Astrocyte (in vitro differentiated cells and primary cell): ENCODE measurements around the gene BARX2. TPM values are rescaled to one million over a fixed set of nuclear protein-coding genes. Genes with fewer than 3 reads are reported as not detected.

ENCODE experiments used
- DNase-seq: peaks from one replicate; pipeline ENCODE4 v3.0.0-alpha.2; 2010; ENCODE audit warnings: low read depth
- FAIRE-seq: peaks from 2 replicates; lab custom pipeline; 2011; peaks lifted over from hg19 to GRCh38; lab: Jason Lieb, UNC
- H2AFZ ChIP-seq: 2 replicates; pipeline ENCODE4 v1.6.0; 2012; ENCODE audit warnings: low read depth, low read length, inconsistent platforms
- H3K27ac ChIP-seq: 2 replicates; pipeline ENCODE4 v1.5.1; 2011; ENCODE audit warnings: low read depth, low read length, inconsistent platforms
- H3K27me3 ChIP-seq: 2 replicates; pipeline ENCODE4 v1.6.0; 2011; ENCODE audit warnings: low read length, inconsistent platforms; ENCODE audit not compliant: insufficient read depth
- H3K36me3 ChIP-seq: 2 replicates; pipeline ENCODE4 v1.5.1; 2011; ENCODE audit warnings: low read length, inconsistent platforms; ENCODE audit not compliant: insufficient read depth
- H3K4me1 ChIP-seq: 2 replicates; pipeline ENCODE4 v1.5.1; 2011; ENCODE audit warnings: low read length, inconsistent platforms; ENCODE audit not compliant: insufficient read depth
- H3K4me2 ChIP-seq: 2 replicates; pipeline ENCODE4 v1.6.0; 2012; ENCODE audit warnings: low read length, inconsistent platforms
- H3K4me3 ChIP-seq: 2 replicates; pipeline ENCODE4 v1.5.1; 2011; ENCODE audit warnings: low read depth, mild to moderate bottlenecking, low read length, inconsistent platforms; ENCODE audit not compliant: insufficient read depth
- H3K79me2 ChIP-seq: 2 replicates; pipeline ENCODE4 v1.6.0; 2012; ENCODE audit warnings: mild to moderate bottlenecking, low read length, inconsistent platforms; ENCODE audit not compliant: insufficient read depth
- H3K9ac ChIP-seq: 2 replicates; pipeline ENCODE4 v1.6.0; 2012; ENCODE audit warnings: mild to moderate bottlenecking, low read length, inconsistent platforms
- H3K9me3 ChIP-seq: 2 replicates; pipeline ENCODE4 v1.5.1; 2012; ENCODE audit warnings: low read depth, mild to moderate bottlenecking, low read length, inconsistent platforms; ENCODE audit not compliant: insufficient read depth
- H4K20me1 ChIP-seq: 2 replicates; pipeline ENCODE4 v1.6.0; 2012; ENCODE audit warnings: low read length, inconsistent platforms; ENCODE audit not compliant: insufficient read depth
- H3K27ac Mint-ChIP-seq: one replicate; pipeline ENCODE4 v1.8.0; 2021; ENCODE audit warnings: mild to moderate bottlenecking, mixed read lengths; ENCODE audit not compliant: unreplicated experiment
- H3K27me3 Mint-ChIP-seq: one replicate; pipeline ENCODE4 v1.8.0; 2021; ENCODE audit warnings: low read depth, mixed read lengths; ENCODE audit not compliant: unreplicated experiment
- H3K36me3 Mint-ChIP-seq: one replicate; pipeline ENCODE4 v1.8.0; 2021; ENCODE audit warnings: low read depth, mixed read lengths; ENCODE audit not compliant: unreplicated experiment
- H3K4me1 Mint-ChIP-seq: one replicate; pipeline ENCODE4 v1.8.0; 2021; ENCODE audit warnings: low read depth, mixed read lengths; ENCODE audit not compliant: unreplicated experiment
- H3K4me3 Mint-ChIP-seq: one replicate; pipeline ENCODE4 v1.8.0; 2021; ENCODE audit warnings: mild to moderate bottlenecking, moderate library complexity, mixed read lengths; ENCODE audit not compliant: unreplicated experiment
- H3K9me3 Mint-ChIP-seq: one replicate; pipeline ENCODE4 v1.8.0; 2021; ENCODE audit warnings: mild to moderate bottlenecking, mixed read lengths; ENCODE audit not compliant: unreplicated experiment
- EZH2 ChIP-seq: IDR thresholded peaks from 2 replicates; pipeline ENCODE4 v1.6.1; 2012; ENCODE audit warnings: mild to moderate bottlenecking, low read length, inconsistent platforms; ENCODE audit not compliant: insufficient read depth
- total RNA-seq: library from RNA; stranded (reverse); gene quantifications from 2 replicates; pipeline ENCODE4 v1.2.1, GENCODE V29; 2021
- TF ChIP-seq, protein P1 (sequence below): IDR thresholded peaks from 2 replicates; pipeline ENCODE4 v1.5.1; 2011; ENCODE audit warnings: low read depth, mild to moderate bottlenecking, inconsistent platforms, low read length, moderate library complexity; ENCODE audit not compliant: insufficient read depth

The BARX2 gene
- total RNA-seq, 1 donor from 2014 or later: not detected

DNA sequence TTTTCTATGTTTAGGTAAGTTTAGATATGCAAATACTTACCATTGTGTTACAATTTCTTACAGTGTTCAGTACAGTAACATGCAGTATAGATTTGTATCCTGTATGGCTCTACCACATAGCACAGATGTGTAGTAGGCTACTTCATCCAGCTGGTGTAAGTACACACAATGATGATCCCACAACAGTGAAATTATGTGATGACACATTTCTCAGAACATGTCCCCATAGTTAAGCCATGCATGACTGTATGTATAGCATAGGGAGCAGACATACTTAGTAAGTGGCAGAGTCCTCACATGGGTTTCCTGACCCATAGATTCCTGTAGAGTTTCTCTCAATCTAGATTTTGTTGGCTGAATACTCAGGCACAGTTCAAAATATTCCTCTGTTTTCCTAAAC, 26.8 kb upstream of the BARX2 start:
- DNase-seq (no peak), FAIRE-seq (no peak)
- Histone ChIP-seq H3K9ac (no peak overlapping the region), H4K20me1 (no peaks in the 10 kb centered on the region), H3K4me3 (no peak overlapping the region), H3K79me2 (no peaks in the 10 kb centered on the region), H2AFZ (no peak overlapping the region), H3K27me3 (peaks cover 7% of the 10 kb centered on the region), H3K4me2 (no peak overlapping the region), H3K9me3 (no peaks in the 10 kb centered on the region), H3K27ac (no peak overlapping the region), H3K36me3 (no peaks in the 10 kb centered on the region), H3K4me1 (no peaks in the 10 kb centered on the region)
- no peaks in the 10 kb centered on the region for H3K4me1 Mint-ChIP-seq
- H3K4me3 Mint-ChIP-seq: no peak overlapping the region
- peaks cover 5% of the 10 kb centered on the region for H3K9me3 Mint-ChIP-seq
- H3K27me3 Mint-ChIP-seq: peaks cover 31% of the 10 kb centered on the region
- no peak for TF ChIP-seq EZH2
- TF ChIP-seq, protein P1, sequence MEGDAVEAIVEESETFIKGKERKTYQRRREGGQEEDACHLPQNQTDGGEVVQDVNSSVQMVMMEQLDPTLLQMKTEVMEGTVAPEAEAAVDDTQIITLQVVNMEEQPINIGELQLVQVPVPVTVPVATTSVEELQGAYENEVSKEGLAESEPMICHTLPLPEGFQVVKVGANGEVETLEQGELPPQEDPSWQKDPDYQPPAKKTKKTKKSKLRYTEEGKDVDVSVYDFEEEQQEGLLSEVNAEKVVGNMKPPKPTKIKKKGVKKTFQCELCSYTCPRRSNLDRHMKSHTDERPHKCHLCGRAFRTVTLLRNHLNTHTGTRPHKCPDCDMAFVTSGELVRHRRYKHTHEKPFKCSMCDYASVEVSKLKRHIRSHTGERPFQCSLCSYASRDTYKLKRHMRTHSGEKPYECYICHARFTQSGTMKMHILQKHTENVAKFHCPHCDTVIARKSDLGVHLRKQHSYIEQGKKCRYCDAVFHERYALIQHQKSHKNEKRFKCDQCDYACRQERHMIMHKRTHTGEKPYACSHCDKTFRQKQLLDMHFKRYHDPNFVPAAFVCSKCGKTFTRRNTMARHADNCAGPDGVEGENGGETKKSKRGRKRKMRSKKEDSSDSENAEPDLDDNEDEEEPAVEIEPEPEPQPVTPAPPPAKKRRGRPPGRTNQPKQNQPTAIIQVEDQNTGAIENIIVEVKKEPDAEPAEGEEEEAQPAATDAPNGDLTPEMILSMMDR: no peak
- H3K27ac Mint-ChIP-seq: no peak overlapping the region
- H3K36me3 Mint-ChIP-seq: no peaks in the 10 kb centered on the region

DNA sequence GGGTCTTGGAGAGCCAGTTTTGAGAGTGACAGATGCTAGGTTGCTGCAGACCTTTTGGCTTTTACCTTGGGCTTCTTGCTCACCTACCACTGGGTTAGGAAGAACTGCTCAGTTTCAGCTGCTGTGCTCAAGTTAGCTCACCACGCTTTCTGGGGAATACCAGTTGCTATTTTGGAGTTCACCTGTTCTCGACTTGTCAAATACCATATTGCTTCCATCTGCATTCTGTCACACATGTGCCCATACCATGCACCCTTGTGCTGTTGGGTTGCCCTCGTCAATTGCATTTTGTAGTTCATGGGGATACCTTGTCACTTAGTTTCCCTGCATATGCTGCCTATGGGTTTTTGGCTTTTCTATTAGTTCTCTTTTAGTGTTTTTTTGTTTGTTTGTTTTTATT, 23.0 kb upstream of the BARX2 start:
- Histone ChIP-seq H3K36me3 (no peaks in the 10 kb centered on the region), H3K27ac (no peak overlapping the region), H3K79me2 (no peaks in the 10 kb centered on the region), H3K9ac (no peak overlapping the region), H3K4me1 (no peaks in the 10 kb centered on the region), H2AFZ (no peak overlapping the region), H3K9me3 (no peaks in the 10 kb centered on the region), H3K4me2 (no peak overlapping the region), H3K4me3 (no peak overlapping the region), H3K27me3 (peaks cover 10% of the 10 kb centered on the region), H4K20me1 (no peaks in the 10 kb centered on the region)
- Mint-ChIP-seq H3K9me3 (no peaks in the 10 kb centered on the region), H3K36me3 (no peaks in the 10 kb centered on the region), H3K4me3 (no peak overlapping the region), H3K27me3 (peaks cover 34% of the 10 kb centered on the region), H3K4me1 (no peaks in the 10 kb centered on the region), H3K27ac (no peak overlapping the region)
- TF ChIP-seq, protein P1: no peak
- no peak for TF ChIP-seq EZH2
- no peak for DNase-seq
- no peak for FAIRE-seq

DNA sequence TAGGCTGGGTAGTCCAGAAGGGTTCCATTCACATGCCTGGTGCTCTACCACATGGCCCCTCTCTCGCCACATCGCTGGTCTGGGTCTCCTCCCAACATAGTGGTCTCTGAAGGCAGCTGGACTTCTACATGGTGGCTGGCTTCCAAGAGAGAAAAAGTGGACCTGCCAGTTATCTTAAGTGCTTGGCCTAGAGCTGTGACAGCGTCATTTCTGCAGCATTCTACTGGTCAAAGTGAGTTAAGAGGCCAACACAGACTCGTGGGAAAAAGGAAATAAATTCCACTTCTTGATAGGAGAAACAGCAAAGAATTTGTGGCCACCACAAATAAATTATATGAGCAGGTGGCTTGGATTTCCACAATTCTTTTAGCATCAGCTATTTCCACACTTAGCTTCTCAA, 21.0 kb upstream of the BARX2 start:
- H3K27ac Mint-ChIP-seq: no peak overlapping the region
- peaks cover 10% of the 10 kb centered on the region for H3K27me3 ChIP-seq
- no peak overlapping the region for H2AFZ ChIP-seq
- no peaks in the 10 kb centered on the region for H3K79me2 ChIP-seq
- H3K9me3 ChIP-seq: no peaks in the 10 kb centered on the region
- H3K4me3 ChIP-seq: no peak overlapping the region
- TF ChIP-seq EZH2: no peak
- H3K4me3 Mint-ChIP-seq: no peak overlapping the region
- no peak for FAIRE-seq
- H3K36me3 Mint-ChIP-seq: no peaks in the 10 kb centered on the region
- H3K9ac ChIP-seq: no peak overlapping the region
- no peaks in the 10 kb centered on the region for H3K4me1 ChIP-seq
- no peaks in the 10 kb centered on the region for H3K36me3 ChIP-seq
- H3K27me3 Mint-ChIP-seq: peaks cover 32% of the 10 kb centered on the region
- H3K27ac ChIP-seq: no peak overlapping the region
- H3K4me1 Mint-ChIP-seq: no peaks in the 10 kb centered on the region
- no peak for DNase-seq
- no peaks in the 10 kb centered on the region for H3K9me3 Mint-ChIP-seq
- H3K4me2 ChIP-seq: no peak overlapping the region
- H4K20me1 ChIP-seq: no peaks in the 10 kb centered on the region
